PFSK-1 (cell line): ENCODE measurements around the gene RHOC. TPM values are rescaled to one million over a fixed set of nuclear protein-coding genes. Genes with fewer than 3 reads are reported as not detected.

Experiments used
- FOXP2 ChIP-seq: optimal IDR thresholded peaks from 2 replicates; pipeline ENCODE3; 2011; ENCODE audit warnings: borderline replicate concordance, control low read depth, inconsistent platforms; ENCODE audit not compliant: insufficient read depth; ENCODE audit errors: extremely low read length, extremely low read depth
- POLR2AphosphoS5 ChIP-seq: IDR thresholded peaks from 2 replicates; pipeline ENCODE4 v1.6.1; 2012; ENCODE audit warnings: low read depth, mild to moderate bottlenecking, control low read depth, low read length, moderate library complexity
- SIN3A ChIP-seq: IDR thresholded peaks from 2 replicates; pipeline ENCODE4 v1.6.1; 2012; ENCODE audit warnings: mild to moderate bottlenecking, low read length, moderate library complexity, borderline replicate concordance; ENCODE audit not compliant: insufficient read depth
- TAF1 ChIP-seq: IDR thresholded peaks from 2 replicates; pipeline ENCODE4 v1.6.1; 2012; ENCODE audit warnings: low read length, control low read depth, borderline replicate concordance; ENCODE audit not compliant: insufficient read depth
- polyA plus RNA-seq: library from polyadenylated mRNA; unstranded; fragments of >200 nt; gene quantifications from one replicate; pipeline ENCODE4 v1.2.1, GENCODE V29; 2012; ENCODE audit warnings: low read depth, missing spikeins; ENCODE audit not compliant: insufficient read length
- TF ChIP-seq, protein P1 (sequence below), 2 experiments: IDR thresholded peaks; 2 replicates each; pipeline versions ENCODE4 v1.6.1 to v1.8.0; 2011 to 2012; ENCODE audit warnings: low read depth in 2 of 2, low read length in 2 of 2, control low read depth in 1 of 2, inconsistent platforms in 1 of 2, mild to moderate bottlenecking in 1 of 2, moderate library complexity in 1 of 2; ENCODE audit not compliant: insufficient read depth in 1 of 2

Gene RHOC
- polyA plus RNA-seq: 521 TPM

GRCh38 chr1:112706505-112707220 is at the start of gene RHOC:
Gene RHOC, minus strand, starts transcription at chr1:112707127. Its CDS starts 3,328 bp downstream, at chr1:112703799.
- TF ChIP-seq FOXP2 (no peak), TAF1 (peak; percentile 74; the same call in 1 of the 2 replicates), POLR2AphosphoS5 (peak; percentile 68), SIN3A (peak; percentile 77; the same call in 1 of the 2 replicates)
- TF ChIP-seq, protein P1, sequence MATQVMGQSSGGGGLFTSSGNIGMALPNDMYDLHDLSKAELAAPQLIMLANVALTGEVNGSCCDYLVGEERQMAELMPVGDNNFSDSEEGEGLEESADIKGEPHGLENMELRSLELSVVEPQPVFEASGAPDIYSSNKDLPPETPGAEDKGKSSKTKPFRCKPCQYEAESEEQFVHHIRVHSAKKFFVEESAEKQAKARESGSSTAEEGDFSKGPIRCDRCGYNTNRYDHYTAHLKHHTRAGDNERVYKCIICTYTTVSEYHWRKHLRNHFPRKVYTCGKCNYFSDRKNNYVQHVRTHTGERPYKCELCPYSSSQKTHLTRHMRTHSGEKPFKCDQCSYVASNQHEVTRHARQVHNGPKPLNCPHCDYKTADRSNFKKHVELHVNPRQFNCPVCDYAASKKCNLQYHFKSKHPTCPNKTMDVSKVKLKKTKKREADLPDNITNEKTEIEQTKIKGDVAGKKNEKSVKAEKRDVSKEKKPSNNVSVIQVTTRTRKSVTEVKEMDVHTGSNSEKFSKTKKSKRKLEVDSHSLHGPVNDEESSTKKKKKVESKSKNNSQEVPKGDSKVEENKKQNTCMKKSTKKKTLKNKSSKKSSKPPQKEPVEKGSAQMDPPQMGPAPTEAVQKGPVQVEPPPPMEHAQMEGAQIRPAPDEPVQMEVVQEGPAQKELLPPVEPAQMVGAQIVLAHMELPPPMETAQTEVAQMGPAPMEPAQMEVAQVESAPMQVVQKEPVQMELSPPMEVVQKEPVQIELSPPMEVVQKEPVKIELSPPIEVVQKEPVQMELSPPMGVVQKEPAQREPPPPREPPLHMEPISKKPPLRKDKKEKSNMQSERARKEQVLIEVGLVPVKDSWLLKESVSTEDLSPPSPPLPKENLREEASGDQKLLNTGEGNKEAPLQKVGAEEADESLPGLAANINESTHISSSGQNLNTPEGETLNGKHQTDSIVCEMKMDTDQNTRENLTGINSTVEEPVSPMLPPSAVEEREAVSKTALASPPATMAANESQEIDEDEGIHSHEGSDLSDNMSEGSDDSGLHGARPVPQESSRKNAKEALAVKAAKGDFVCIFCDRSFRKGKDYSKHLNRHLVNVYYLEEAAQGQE (IDR thresholded peaks at IDR 0.05; ENCODE audit: insufficient read depth in 1 of 2, low read depth in 2 of 2, low read length in 2 of 2): peak in 1 of 2 experiments; percentile 17; a peak in 1 of 4 replicates

DNA sequence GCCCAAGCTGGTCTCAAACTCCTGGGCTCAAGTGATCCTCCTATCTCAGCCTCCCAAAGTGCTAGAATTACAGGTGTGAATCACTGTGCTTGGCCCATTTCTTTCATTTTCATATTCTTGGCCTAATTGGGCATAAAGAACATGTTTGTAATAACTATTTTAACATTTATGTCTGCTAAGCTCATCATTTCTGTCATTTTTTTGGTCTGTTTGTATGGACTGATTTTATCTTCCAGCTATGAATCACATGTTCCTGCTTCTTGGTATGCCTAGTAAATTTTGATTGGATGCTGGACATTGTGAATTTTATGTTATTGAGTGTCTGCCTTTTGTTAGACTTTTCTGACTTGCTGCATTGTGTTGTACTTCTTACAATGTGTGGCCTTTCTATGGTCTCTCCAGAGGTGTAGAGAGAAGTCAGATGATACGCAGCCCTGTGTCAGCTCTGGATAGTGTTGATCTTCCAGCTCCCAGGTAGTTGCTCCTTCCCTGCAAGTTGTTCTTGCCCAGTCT is 47.2 kb upstream of the RHOC start:
- no peak for TF ChIP-seq POLR2AphosphoS5
- TF ChIP-seq, protein P1 (IDR thresholded peaks at IDR 0.05; ENCODE audit: insufficient read depth in 1 of 2, low read depth in 2 of 2, low read length in 2 of 2): no peak
- TF ChIP-seq TAF1: no peak
- TF ChIP-seq SIN3A: no peak
- no peak for TF ChIP-seq FOXP2

GRCh38 chr1:112748396-112748795 is 41.5 kb upstream of the RHOC start:
- TF ChIP-seq FOXP2 (no peak), POLR2AphosphoS5 (no peak)

DNA sequence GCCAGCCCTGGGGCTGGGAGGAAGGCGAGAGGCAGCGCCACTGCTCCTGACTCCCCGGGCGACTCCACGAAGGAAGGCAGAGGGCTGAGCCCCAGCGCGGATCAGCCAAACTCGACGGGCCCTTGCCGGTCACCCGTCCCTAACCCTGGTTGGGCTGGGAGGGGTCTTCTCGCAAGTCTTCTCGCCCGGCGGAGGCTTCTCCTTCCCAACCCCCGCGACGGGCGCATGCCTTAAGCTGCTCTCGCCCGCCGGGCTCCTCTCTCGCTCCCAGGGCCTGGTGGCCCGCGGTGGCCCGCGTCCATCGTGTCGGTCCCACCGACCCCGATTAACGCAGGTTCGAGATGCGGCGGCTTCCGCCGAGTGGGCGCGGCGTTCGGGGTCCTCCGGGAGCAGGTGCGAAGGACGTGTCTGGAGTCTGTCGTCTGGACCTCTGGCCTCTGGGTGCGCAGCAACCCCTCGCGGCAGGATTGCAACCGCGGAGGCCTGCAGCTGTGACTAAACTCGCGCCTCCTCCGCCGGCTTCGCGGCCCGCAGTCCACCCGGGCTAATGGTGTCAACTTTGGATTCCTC is 37.2 kb upstream of the RHOC start:
- TF ChIP-seq, protein P1 (IDR thresholded peaks at IDR 0.05; ENCODE audit: insufficient read depth in 1 of 2, low read depth in 2 of 2, low read length in 2 of 2): no peak
- TF ChIP-seq SIN3A (no peak), FOXP2 (no peak), POLR2AphosphoS5 (no peak), TAF1 (no peak)

DNA sequence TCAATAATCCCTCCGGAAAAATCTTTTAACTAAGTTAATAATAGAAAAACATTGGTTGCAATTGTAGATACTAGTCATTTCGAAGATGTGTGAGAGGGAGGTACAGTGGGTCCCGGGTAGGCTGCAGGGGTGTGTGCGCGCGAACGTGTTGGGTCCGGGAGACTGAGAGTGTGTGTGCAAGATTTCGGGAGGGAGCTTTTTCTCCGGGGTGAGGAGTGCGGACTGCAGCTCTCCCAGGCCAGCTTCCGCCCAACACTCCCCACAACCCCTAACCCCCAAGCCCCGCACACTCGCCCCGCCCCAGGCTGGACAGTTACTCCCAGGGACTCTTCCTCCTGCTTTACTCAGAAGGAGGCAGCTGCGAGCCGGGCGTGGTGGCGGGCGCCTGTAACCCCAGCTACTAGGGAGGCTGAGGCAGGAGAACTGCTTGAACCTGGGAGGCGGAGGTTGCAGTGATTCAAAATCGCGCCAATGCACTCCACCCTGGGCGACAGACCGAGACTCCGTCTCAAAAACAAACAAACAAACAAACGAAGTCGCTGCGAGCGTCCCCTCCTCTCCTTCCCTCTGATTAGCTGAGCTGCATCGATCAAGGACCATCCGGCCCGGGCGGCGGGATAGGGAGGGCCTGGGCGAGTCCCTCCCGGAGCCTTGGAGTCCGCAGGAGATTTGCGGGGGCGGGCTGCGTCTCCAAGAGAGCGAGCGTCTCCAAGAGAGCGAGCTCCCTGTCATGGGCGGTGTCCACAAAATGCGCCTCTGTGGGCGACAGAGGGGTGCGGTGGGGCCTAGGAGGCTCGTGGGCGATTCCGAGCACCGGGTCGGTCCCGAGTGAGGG is 36.5 kb upstream of the RHOC start:
- TF ChIP-seq TAF1 (no peak), SIN3A (no peak), FOXP2 (no peak), POLR2AphosphoS5 (no peak)
- TF ChIP-seq, protein P1 (IDR thresholded peaks at IDR 0.05; ENCODE audit: insufficient read depth in 1 of 2, low read depth in 2 of 2, low read length in 2 of 2): no peak
